HepG2 (cell line): ENCODE results near the gene HIVEP2. TPM values are rescaled to one million over a fixed set of nuclear protein-coding genes. Genes with fewer than 3 reads are reported as not detected.

Source experiments
- ATAC-seq: fragments of 200-7000 bp; cut with Tn5 transposase; 3 replicates; pipeline ENCODE4 v1.9.1; 2020; ENCODE audit warnings: mild to moderate bottlenecking, moderate library complexity
- BruUV-seq: library from RNA; stranded (reverse); fragments of 400-500 nt; replicated peaks from 2 replicates; lab custom pipeline; 2021; lab: Mats Ljungman, UMichigan
- CTCF ChIA-PET: fragments of 300-600 bp; formaldehyde crosslinking; extraction: SDS; loops from one replicate; lab custom pipeline; 2021; ENCODE audit warnings: low total read pairs, inconsistent platforms, low intra/inter-chr PET ratio; lab: Yijun Ruan, JAX
- POLR2A ChIA-PET: fragments of 350-600 bp; sonication (Branson Sonifier 250); formaldehyde crosslinking; loops from one replicate; lab custom pipeline; 2020; ENCODE audit warnings: antibody characterized with exemption, inconsistent platforms; lab: Yijun Ruan, JAX
- DNase-seq: peaks from one replicate; pipeline ENCODE4 v3.0.0-alpha.2; 2015; ENCODE audit warnings: low spot score
- FAIRE-seq: peaks from 3 replicates; lab custom pipeline; 2011; peaks lifted over from hg19 to GRCh38; lab: Jason Lieb, UNC
- H2AFZ ChIP-seq: one replicate; pipeline ENCODE4 v1.6.1; 2011; ENCODE audit warnings: low read length, inconsistent platforms
- H3K27ac ChIP-seq: fragments of 300-600 bp; 3 replicates; pipeline ENCODE4 v1.8.0; 2011; ENCODE audit warnings: mixed run types, mild to moderate bottlenecking, mixed read lengths, low read length, inconsistent platforms; ENCODE audit not compliant: insufficient read depth; ENCODE audit errors: extremely low read length
- H3K27me3 ChIP-seq, 2 experiments: fragments of 200-600 bp in 1 of 2; 2 replicates in 1 of 2; 3 replicates in 1 of 2; pipeline versions ENCODE4 v1.6.0 to v1.8.0; 2011; ENCODE audit warnings: low read length in 2 of 2, mild to moderate bottlenecking in 2 of 2, moderate library complexity in 2 of 2, inconsistent platforms in 1 of 2; ENCODE audit not compliant: insufficient read depth in 2 of 2, control insufficient read depth in 1 of 2
- H3K36me3 ChIP-seq, 2 experiments: fragments of 200-600 bp in 1 of 2; replicated peaks in 1 of 2; 2 replicates in 1 of 2; 3 replicates in 1 of 2; pipeline versions ENCODE4 v1.5.1 to v1.8.0; 2011; ENCODE audit warnings: low read length in 2 of 2, inconsistent platforms in 1 of 2; ENCODE audit not compliant: insufficient read depth in 2 of 2, control insufficient read depth in 1 of 2
- H3K4me1 ChIP-seq: 2 replicates; pipeline ENCODE4 v1.5.1; 2012; ENCODE audit warnings: low read length, inconsistent platforms; ENCODE audit not compliant: insufficient read depth
- H3K4me2 ChIP-seq: 2 replicates; pipeline ENCODE4 v1.6.0; 2011; ENCODE audit warnings: low read depth, low read length, inconsistent platforms
- H3K4me3 ChIP-seq, 3 experiments: fragments of 200-600 bp in 1 of 3; sonication (generic), shearing (Covaris generic) in 1 of 3; replicated peaks in 1 of 3; 2 replicates each; pipeline ENCODE4 v1.5.1; 2011 to 2016; ENCODE audit warnings: low read length in 3 of 3, inconsistent platforms in 2 of 3, low read depth in 2 of 3, mild to moderate bottlenecking in 2 of 3, control low read depth in 1 of 3, mixed read lengths in 1 of 3; ENCODE audit not compliant: insufficient read depth in 1 of 3
- H3K79me2 ChIP-seq: one replicate; pipeline ENCODE4 v1.6.1; 2011; ENCODE audit warnings: low read length, inconsistent platforms; ENCODE audit not compliant: insufficient read depth
- H3K9ac ChIP-seq: 2 replicates; pipeline ENCODE4 v1.6.0; 2011; ENCODE audit warnings: mild to moderate bottlenecking, low read depth, low read length, inconsistent platforms; ENCODE audit not compliant: insufficient read depth
- H3K9me3 ChIP-seq: 2 replicates; pipeline ENCODE4 v1.5.1; 2012; ENCODE audit warnings: mild to moderate bottlenecking, low read length
- H4K20me1 ChIP-seq: 2 replicates; pipeline ENCODE4 v1.6.0; 2011; ENCODE audit warnings: inconsistent platforms, mild to moderate bottlenecking, low read length, moderate library complexity; ENCODE audit not compliant: insufficient read depth
- AGO1 ChIP-seq: fragments of 200-400 bp; formaldehyde crosslinking; IDR thresholded peaks from 2 replicates; pipeline ENCODE4 v1.6.1; 2017; ENCODE audit warnings: mild to moderate bottlenecking, low read depth, low read length, moderate library complexity; ENCODE audit not compliant: poor library complexity, severe bottlenecking
- CSRNP1 ChIP-seq: sonication (generic); formaldehyde crosslinking; IDR thresholded peaks from 2 replicates; pipeline ENCODE4 v1.8.1; 2023; ENCODE audit warnings: mild to moderate bottlenecking, missing genetic modification reagents
- ELF1 ChIP-seq: sonication (generic); formaldehyde crosslinking; IDR thresholded peaks from 2 replicates; pipeline ENCODE4 v1.4.0; 2020; ENCODE audit warnings: missing genetic modification reagents
- HMGXB3 ChIP-seq: sonication (generic); formaldehyde crosslinking; IDR thresholded peaks from 2 replicates; pipeline ENCODE4 v1.4.0; 2020; ENCODE audit warnings: missing genetic modification reagents, borderline replicate concordance
- IKZF5 ChIP-seq: IDR thresholded peaks from 2 replicates; pipeline ENCODE4 v1.6.1; 2018; ENCODE audit warnings: missing genetic modification reagents, mild to moderate bottlenecking, missing compliant biosample characterization
- NFIC ChIP-seq: IDR thresholded peaks from 2 replicates; pipeline ENCODE4 v1.6.1; 2012; ENCODE audit warnings: mild to moderate bottlenecking, low read length, inconsistent platforms
- SMAD9 ChIP-seq: sonication (generic); formaldehyde crosslinking; IDR thresholded peaks from 2 replicates; pipeline ENCODE4 v1.5.1; 2020; ENCODE audit warnings: mild to moderate bottlenecking, missing genetic modification reagents
- SP140L ChIP-seq: sonication (generic); formaldehyde crosslinking; IDR thresholded peaks from 2 replicates; pipeline ENCODE4 v1.4.0; 2020; ENCODE audit warnings: missing genetic modification reagents, borderline replicate concordance
- TBX2 ChIP-seq: sonication (generic); formaldehyde crosslinking; IDR thresholded peaks from 2 replicates; pipeline ENCODE4 v1.5.0; 2020; ENCODE audit warnings: missing genetic modification reagents, mild to moderate bottlenecking, borderline replicate concordance
- THAP7 ChIP-seq: sonication (generic); formaldehyde crosslinking; IDR thresholded peaks from 2 replicates; pipeline ENCODE4 v1.8.1; 2023; ENCODE audit warnings: mild to moderate bottlenecking, missing genetic modification reagents
- ZFP90 ChIP-seq: sonication (generic); formaldehyde crosslinking; IDR thresholded peaks from 2 replicates; pipeline ENCODE4 v1.8.0; 2022; ENCODE audit warnings: missing genetic modification reagents, mild to moderate bottlenecking, inconsistent platforms, borderline replicate concordance
- ZMYM4 ChIP-seq: sonication (generic); formaldehyde crosslinking; IDR thresholded peaks from 2 replicates; pipeline ENCODE4 v1.8.1; 2023; ENCODE audit warnings: mild to moderate bottlenecking, missing genetic modification reagents
- ZNF160 ChIP-seq: sonication (generic); formaldehyde crosslinking; IDR thresholded peaks from 2 replicates; pipeline ENCODE4 v1.8.0; 2022; ENCODE audit warnings: mild to moderate bottlenecking, inconsistent platforms, missing genetic modification reagents
- ZNF543 ChIP-seq: sonication (generic); formaldehyde crosslinking; IDR thresholded peaks from 2 replicates; pipeline ENCODE4 v1.4.0; 2020; ENCODE audit warnings: mild to moderate bottlenecking, missing genetic modification reagents
- WGBS: methylation state at CpG from one replicate; pipeline ENCODE4 v1.1.6; 2017; ENCODE audit warnings: low lambda C conversion rate; 5-methylcytosine and 5-hydroxymethylcytosine counted together
- in situ Hi-C: cut with HindIII; loops from 2 replicates; pipeline ENCODE4 v1.10.0; 2017; ENCODE audit warnings: low pct_unique_long_range_greater_than_20kb; ENCODE audit not compliant: extremely low pct_ligation_motif_present
- intact Hi-C: fragments of 100-400 bp; cut with micrococcal nuclease; formaldehyde crosslinking; loops from one replicate; pipeline ENCODE4 v1.10.0; 2022; ENCODE audit not compliant: unreplicated experiment
- polyA plus RNA-seq, 8 experiments: library from polyadenylated mRNA; depleted of rRNA in 3 of 8; stranded (reverse) in 7 of 8; unstranded in 1 of 8; fragments of >200 nt; fragmentation: Illumina TruSeq in 4 of 8; extraction: Trizol in 4 of 8; gene quantifications; 2 replicates each; pipeline versions ENCODE4 v1.2.1 to v1.2.3, GENCODE V29; 2011 to 2016; ENCODE audit warnings: low read depth in 4 of 8, missing spikeins in 1 of 8, mixed read lengths in 1 of 8; ENCODE audit not compliant: insufficient read depth in 1 of 8
- total RNA-seq, 5 experiments: library from RNA; depleted of rRNA; stranded (reverse); fragments of >200 nt; fragmentation: Illumina TruSeq; extraction: Trizol; gene quantifications; 2 replicates each; pipeline ENCODE4 v1.2.3, GENCODE V29; 2016; ENCODE audit warnings: low read depth in 1 of 5

The HIVEP2 gene
- total and polyA plus RNA-seq, 2 of the 13 experiments (the other 11 are each of a cell fraction or from before 2014, with no cell fraction given), result 3.4 to 12.9 TPM

GRCh38 chr6:142714951-142715785, 229.8 kb downstream of the HIVEP2 start (continued):
- TF ChIP-seq AGO1, result no peak
- no peak for TF ChIP-seq IKZF5 (CRISPR knock-in tag)

- CTCF ChIA-PET, result no interaction called here
- H3K9ac ChIP-seq, result no peak overlapping the region
- POLR2A ChIA-PET, result no interaction called here
- intact Hi-C loops, result no loop called here
- BruUV-seq, result no TSS peak
- H4K20me1 ChIP-seq, result no peaks in the 10 kb centered on the region
- WGBS, result 40% methylated on average over 4 of the region's 4 CpGs
- no peak overlapping the region for H3K4me2 ChIP-seq
- FAIRE-seq (no peak), ATAC-seq (no peak), DNase-seq (no peak)
- no peak overlapping the region for H2AFZ ChIP-seq
- no peaks in the 10 kb centered on the region for H3K79me2 ChIP-seq
- peaks cover 11% of the 10 kb centered on the region for H3K9me3 ChIP-seq
- H3K36me3 ChIP-seq, result no peaks in the 10 kb centered on the region
- no peak overlapping the region for H3K4me3 ChIP-seq
- in situ Hi-C loops, result no loop called here
- peaks cover 27% of the 10 kb centered on the region for H3K4me1 ChIP-seq
- H3K27ac ChIP-seq, result no peak overlapping the region
- no peaks in the 10 kb centered on the region; a peak in 1 of 5 replicates for H3K27me3 ChIP-seq
- no peak for TF ChIP-seq THAP7 (CRISPR knock-in tag)
- no peak for TF ChIP-seq NFIC
- TF ChIP-seq ZNF160 (CRISPR knock-in tag), result no peak
- TF ChIP-seq ZMYM4 (CRISPR knock-in tag), result no peak
- TF ChIP-seq SMAD9, result no peak
- TF ChIP-seq ZFP90 (CRISPR knock-in tag), result no peak
- TF ChIP-seq TBX2 (CRISPR knock-in tag), result no peak
- TF ChIP-seq ZNF543 (CRISPR knock-in tag), result no peak
- TF ChIP-seq SP140L, result no peak
- no peak for TF ChIP-seq CSRNP1 (CRISPR knock-in tag)
- TF ChIP-seq HMGXB3 (CRISPR knock-in tag), result no peak
- no peak for TF ChIP-seq ELF1
Observed at GRCh38 chr6:142713959-142714358, 231.0 kb downstream of the HIVEP2 start.
